Measurements from ENCODE around the gene NEGR1.
A peak's percentile ranks its signal among the peaks of the same experiment; 100 is the strongest.

The NEGR1 gene

DNA sequence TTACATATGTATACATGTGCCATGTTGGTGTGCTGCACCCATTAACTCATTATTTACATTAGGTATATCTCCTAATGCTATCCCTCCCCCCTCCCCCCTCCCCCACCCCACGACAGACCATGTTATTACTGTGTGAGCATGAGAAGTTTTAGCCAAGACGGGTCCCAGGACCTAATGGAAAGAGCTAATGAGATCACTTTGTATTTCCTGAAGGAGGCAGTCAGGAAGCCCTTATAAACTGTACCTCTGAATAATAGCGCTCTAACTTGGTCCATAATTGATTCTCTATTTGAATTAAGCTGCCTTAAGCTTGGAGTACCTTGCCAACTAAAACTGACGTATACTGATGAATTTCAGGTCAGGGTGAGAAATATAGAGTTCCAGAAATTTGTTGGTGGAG, 4.1 kb upstream of the NEGR1 start:
- DNase-seq: no peak
- no peaks in the 10 kb centered on the region for H3K9me3 Mint-ChIP-seq
- H3K4me1 Mint-ChIP-seq: peaks cover 10% of the 10 kb centered on the region
- no peak overlapping the region for H3K4me3 Mint-ChIP-seq
- H3K36me3 Mint-ChIP-seq (ENCODE audit: low read depth): no peaks in the 10 kb centered on the region
- no peak for TF ChIP-seq CTCF (IDR thresholded peaks at IDR 0.05)
- H3K27ac Mint-ChIP-seq: no peak overlapping the region
- H3K27me3 Mint-ChIP-seq (ENCODE audit: low read depth, poor library complexity): peaks cover 14% of the 10 kb centered on the region

DNA sequence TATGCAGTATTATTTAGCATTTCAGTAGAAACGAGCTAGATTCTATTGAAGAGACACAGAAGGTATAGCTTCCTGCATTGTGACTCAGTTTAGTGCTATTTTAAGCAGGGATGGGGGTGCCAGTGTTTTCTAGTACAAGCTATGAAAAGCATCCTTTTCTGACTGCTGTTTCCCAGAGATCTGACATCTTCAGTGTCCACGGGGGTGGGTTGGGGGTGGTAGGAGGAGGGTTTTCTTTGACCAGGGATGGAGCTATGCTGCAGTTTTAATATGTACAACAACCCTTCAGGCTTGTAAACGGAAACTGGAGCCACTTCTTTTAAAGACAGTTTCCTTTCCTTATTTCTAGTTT, 2.7 kb upstream of the NEGR1 start:
- Mint-ChIP-seq H3K27me3 (ENCODE audit: low read depth, poor library complexity) (peaks cover 28% of the 10 kb centered on the region), H3K4me3 (no peak overlapping the region), H3K4me1 (peaks cover 16% of the 10 kb centered on the region), H3K9me3 (no peaks in the 10 kb centered on the region), H3K27ac (no peak overlapping the region), H3K36me3 (ENCODE audit: low read depth) (no peaks in the 10 kb centered on the region)
- no peak for DNase-seq
- no peak for TF ChIP-seq CTCF (IDR thresholded peaks at IDR 0.05)

DNA sequence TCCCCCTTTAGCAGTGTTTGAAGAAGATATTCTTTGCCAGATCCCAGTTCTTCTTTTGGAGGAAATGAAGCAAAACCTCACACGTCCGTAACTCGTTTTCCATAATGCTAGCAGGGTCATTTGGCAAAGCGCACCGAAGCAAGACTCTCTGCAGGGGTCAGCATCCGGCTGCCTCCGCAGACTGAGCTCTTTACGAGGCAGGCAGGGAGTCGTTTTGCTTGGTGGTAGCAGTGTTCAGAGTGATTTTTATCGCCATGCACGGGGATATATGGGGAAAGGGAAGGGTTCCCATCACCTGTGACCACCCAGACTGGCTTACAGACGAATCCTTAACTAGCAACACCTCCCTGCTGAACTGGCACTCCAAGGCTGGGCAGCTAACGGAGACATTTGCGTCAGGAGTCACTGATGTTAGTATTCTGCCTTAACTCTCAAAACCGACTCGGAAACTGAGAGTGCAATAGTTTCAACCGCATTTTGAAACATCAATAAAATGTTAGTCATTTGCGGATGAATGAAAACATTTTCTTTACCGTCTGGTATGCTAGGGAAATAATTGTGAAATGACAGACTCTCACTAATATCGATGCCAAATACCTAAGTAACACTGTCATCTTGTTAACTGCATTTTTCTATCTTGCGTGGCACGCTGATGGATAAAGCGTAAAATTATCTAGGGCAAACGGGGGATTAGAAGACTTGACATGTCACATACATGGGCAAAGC, 2.2 kb upstream of the NEGR1 start:
- Mint-ChIP-seq H3K27ac (no peak overlapping the region), H3K4me3 (no peak overlapping the region), H3K27me3 (ENCODE audit: low read depth, poor library complexity) (peaks cover 33% of the 10 kb centered on the region), H3K9me3 (no peaks in the 10 kb centered on the region), H3K36me3 (ENCODE audit: low read depth) (no peaks in the 10 kb centered on the region), H3K4me1 (peaks cover 16% of the 10 kb centered on the region)
- no peak for TF ChIP-seq CTCF (IDR thresholded peaks at IDR 0.05)
- DNase-seq: peak; percentile 59

- Mint-ChIP-seq H3K36me3 (ENCODE audit: low read depth) (no peaks in the 10 kb centered on the region), H3K9me3 (no peaks in the 10 kb centered on the region), H3K27me3 (ENCODE audit: low read depth, poor library complexity) (peaks cover 37% of the 10 kb centered on the region), H3K27ac (no peak overlapping the region), H3K4me1 (peaks cover 16% of the 10 kb centered on the region), H3K4me3 (no peak overlapping the region)
- DNase-seq: no peak
- TF ChIP-seq CTCF (IDR thresholded peaks at IDR 0.05): no peak
Observed at GRCh38 chr1:72284084-72284347, 1.7 kb upstream of the NEGR1 start.

GRCh38 chr1:72283307-72284083, 1.2 kb upstream of the NEGR1 start:
- no peak for TF ChIP-seq CTCF (IDR thresholded peaks at IDR 0.05)
- peak; percentile 63 for DNase-seq
- no peaks in the 10 kb centered on the region for H3K36me3 Mint-ChIP-seq (ENCODE audit: low read depth)
- H3K27ac Mint-ChIP-seq: no peak overlapping the region
- no peak overlapping the region for H3K4me3 Mint-ChIP-seq
- H3K27me3 Mint-ChIP-seq (ENCODE audit: low read depth, poor library complexity): peaks cover 37% of the 10 kb centered on the region
- no peaks in the 10 kb centered on the region for H3K9me3 Mint-ChIP-seq
- H3K4me1 Mint-ChIP-seq: peaks cover 16% of the 10 kb centered on the region

DNA sequence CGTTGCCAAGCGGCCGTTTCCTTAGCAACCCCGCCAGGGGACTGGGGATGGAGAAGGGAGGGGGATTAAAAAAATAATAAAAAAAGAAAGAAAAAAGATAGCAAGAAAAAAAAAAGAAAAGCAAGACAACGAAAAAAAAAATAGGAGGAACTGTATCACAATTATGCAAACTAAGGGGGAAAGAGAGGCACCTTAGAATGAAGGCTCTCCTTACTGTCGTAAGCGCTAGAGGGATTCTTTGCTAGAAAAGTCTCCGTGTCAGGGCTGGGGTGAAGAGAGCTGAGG, 625 bp upstream of the NEGR1 start:
- DNase-seq: no peak
- Mint-ChIP-seq H3K36me3 (ENCODE audit: low read depth) (no peaks in the 10 kb centered on the region), H3K9me3 (no peaks in the 10 kb centered on the region), H3K27me3 (ENCODE audit: low read depth, poor library complexity) (peaks cover 37% of the 10 kb centered on the region), H3K27ac (no peak overlapping the region), H3K4me1 (peaks cover 16% of the 10 kb centered on the region), H3K4me3 (no peak overlapping the region)
- TF ChIP-seq CTCF (IDR thresholded peaks at IDR 0.05): no peak

Measured in nephron progenitor cell (in vitro differentiated cells).